C4-2B (cell line): ENCODE data around the gene TM2D3.

Source experiments
- H3K27ac ChIP-seq: fragments of 450-650 bp; 2 replicates; pipeline ENCODE4 v1.5.1; 2017
- CTCF ChIP-seq: fragments of 450-650 bp; conservative IDR thresholded peaks from 2 replicates; pipeline ENCODE4 v1.5.1; 2017; ENCODE audit warnings: mild to moderate bottlenecking
- ZFX ChIP-seq: fragments of 450-650 bp; IDR thresholded peaks from 2 replicates; pipeline ENCODE4 v1.6.1; 2017

TM2D3 gene

GRCh38 chr15:101647251-101647650 is 4.9 kb downstream of the TM2D3 start:
- H3K27ac ChIP-seq = no peak overlapping the region

GRCh38 chr15:101646672-101647071 is 5.5 kb downstream of the TM2D3 start:
- no peak for TF ChIP-seq CTCF
- TF ChIP-seq ZFX = no peak
- no peak overlapping the region for H3K27ac ChIP-seq

More at GRCh38 chr15:101647251-101647650, 4.9 kb downstream of the TM2D3 start:
- TF ChIP-seq ZFX (no peak), CTCF (no peak)

- H3K27ac ChIP-seq = no peak overlapping the region
- no peak for TF ChIP-seq CTCF
- no peak for TF ChIP-seq ZFX
These were observed 9.8 kb downstream of the TM2D3 start for GRCh38 chr15:101642361-101642760.

- H3K27ac ChIP-seq = no peak overlapping the region
- TF ChIP-seq ZFX (no peak), CTCF (no peak)
These were observed 10.3 kb downstream of the TM2D3 start for GRCh38 chr15:101641894-101642293.

DNA sequence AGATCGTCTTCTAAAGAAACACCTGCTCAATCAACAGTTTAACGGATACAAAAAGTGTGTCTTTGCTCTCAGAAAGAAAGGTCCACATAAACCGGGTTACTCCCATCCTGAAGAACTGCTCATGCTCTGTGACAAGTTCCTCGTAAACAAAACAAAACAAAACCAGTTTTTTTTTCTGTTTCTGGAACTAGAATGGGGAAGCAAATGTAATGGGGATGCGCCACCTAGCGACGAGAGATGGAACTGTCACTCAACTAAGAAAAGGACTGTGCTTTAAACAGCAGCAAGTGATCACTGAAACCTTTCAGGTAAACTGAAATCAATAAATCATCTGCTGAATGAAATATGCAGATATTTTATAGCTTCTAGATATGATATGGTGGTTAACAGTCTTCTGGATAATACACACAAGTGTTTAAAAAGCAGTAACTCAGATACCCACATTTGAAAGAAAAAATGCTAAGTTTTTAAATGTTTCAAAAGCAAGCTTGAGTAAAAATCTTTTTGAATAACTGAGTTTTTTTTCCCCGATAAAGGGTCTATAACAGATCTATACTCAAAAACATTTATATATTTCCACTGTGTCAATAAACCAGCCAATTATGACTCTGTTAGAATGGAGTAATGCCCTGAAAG is 10.9 kb downstream of the TM2D3 start:
- H3K27ac ChIP-seq = no peak overlapping the region
- peak; percentile 96 for TF ChIP-seq CTCF
- no peak for TF ChIP-seq ZFX

GRCh38 chr15:101639667-101640066 is 12.5 kb downstream of the TM2D3 start:
- TF ChIP-seq CTCF (no peak), ZFX (no peak)
- no peak overlapping the region for H3K27ac ChIP-seq

- TF ChIP-seq CTCF = no peak
- no peak overlapping the region for H3K27ac ChIP-seq
These were observed 14.3 kb downstream of the TM2D3 start for GRCh38 chr15:101637919-101638318.
